Measurements from ENCODE around the gene TBL2.

DNA sequence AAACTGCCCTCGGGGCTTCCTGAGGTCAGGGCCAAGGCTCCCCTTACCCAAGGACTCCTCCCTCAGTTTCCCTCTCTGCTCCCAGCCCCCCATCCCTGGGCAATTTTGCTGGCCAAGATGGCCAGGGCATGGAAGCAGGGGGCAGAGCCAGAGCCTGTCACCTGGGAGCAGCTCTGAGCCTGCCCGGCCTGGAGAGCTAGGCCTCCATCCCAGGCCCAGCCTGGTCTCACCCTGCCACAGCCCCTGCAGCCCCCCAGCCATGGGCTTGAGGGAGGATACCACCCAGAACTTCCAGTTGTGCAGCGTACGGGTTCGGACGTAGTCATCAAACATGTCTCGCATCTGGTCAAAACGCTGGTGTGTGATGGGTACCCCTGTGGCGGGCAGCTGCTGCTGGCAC lies 17.0 kb upstream of the TBL2 start:
- TF ChIP-seq, protein P1, sequence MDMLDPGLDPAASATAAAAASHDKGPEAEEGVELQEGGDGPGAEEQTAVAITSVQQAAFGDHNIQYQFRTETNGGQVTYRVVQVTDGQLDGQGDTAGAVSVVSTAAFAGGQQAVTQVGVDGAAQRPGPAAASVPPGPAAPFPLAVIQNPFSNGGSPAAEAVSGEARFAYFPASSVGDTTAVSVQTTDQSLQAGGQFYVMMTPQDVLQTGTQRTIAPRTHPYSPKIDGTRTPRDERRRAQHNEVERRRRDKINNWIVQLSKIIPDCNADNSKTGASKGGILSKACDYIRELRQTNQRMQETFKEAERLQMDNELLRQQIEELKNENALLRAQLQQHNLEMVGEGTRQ (CRISPR knock-in tag; IDR thresholded peaks at IDR 0.05) = no peak
- TF ChIP-seq RELA (CRISPR knock-in tag; IDR thresholded peaks at IDR 0.05; ENCODE audit: borderline replicate concordance) (no peak), ZNF232 (CRISPR knock-in tag; IDR thresholded peaks at IDR 0.05) (no peak), NR2C2 (CRISPR knock-in tag; IDR thresholded peaks at IDR 0.05) (no peak), FOXJ3 (CRISPR knock-in tag; IDR thresholded peaks at IDR 0.05; ENCODE audit: borderline replicate concordance) (no peak), NFE2L1 (CRISPR knock-in tag; IDR thresholded peaks at IDR 0.05) (no peak)
- TF ChIP-seq, protein P2, sequence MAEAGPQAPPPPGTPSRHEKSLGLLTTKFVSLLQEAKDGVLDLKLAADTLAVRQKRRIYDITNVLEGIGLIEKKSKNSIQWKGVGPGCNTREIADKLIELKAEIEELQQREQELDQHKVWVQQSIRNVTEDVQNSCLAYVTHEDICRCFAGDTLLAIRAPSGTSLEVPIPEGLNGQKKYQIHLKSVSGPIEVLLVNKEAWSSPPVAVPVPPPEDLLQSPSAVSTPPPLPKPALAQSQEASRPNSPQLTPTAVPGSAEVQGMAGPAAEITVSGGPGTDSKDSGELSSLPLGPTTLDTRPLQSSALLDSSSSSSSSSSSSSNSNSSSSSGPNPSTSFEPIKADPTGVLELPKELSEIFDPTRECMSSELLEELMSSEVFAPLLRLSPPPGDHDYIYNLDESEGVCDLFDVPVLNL (CRISPR knock-in tag; IDR thresholded peaks at IDR 0.05; ENCODE audit: borderline replicate concordance, low read depth) = no peak
- TF ChIP-seq, protein P3, sequence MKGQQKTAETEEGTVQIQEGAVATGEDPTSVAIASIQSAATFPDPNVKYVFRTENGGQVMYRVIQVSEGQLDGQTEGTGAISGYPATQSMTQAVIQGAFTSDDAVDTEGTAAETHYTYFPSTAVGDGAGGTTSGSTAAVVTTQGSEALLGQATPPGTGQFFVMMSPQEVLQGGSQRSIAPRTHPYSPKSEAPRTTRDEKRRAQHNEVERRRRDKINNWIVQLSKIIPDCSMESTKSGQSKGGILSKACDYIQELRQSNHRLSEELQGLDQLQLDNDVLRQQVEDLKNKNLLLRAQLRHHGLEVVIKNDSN (CRISPR knock-in tag; IDR thresholded peaks at IDR 0.05) = no peak
- TF ChIP-seq, protein P4, sequence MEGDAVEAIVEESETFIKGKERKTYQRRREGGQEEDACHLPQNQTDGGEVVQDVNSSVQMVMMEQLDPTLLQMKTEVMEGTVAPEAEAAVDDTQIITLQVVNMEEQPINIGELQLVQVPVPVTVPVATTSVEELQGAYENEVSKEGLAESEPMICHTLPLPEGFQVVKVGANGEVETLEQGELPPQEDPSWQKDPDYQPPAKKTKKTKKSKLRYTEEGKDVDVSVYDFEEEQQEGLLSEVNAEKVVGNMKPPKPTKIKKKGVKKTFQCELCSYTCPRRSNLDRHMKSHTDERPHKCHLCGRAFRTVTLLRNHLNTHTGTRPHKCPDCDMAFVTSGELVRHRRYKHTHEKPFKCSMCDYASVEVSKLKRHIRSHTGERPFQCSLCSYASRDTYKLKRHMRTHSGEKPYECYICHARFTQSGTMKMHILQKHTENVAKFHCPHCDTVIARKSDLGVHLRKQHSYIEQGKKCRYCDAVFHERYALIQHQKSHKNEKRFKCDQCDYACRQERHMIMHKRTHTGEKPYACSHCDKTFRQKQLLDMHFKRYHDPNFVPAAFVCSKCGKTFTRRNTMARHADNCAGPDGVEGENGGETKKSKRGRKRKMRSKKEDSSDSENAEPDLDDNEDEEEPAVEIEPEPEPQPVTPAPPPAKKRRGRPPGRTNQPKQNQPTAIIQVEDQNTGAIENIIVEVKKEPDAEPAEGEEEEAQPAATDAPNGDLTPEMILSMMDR (IDR thresholded peaks at IDR 0.05) = no peak
- TF ChIP-seq, protein P5, sequence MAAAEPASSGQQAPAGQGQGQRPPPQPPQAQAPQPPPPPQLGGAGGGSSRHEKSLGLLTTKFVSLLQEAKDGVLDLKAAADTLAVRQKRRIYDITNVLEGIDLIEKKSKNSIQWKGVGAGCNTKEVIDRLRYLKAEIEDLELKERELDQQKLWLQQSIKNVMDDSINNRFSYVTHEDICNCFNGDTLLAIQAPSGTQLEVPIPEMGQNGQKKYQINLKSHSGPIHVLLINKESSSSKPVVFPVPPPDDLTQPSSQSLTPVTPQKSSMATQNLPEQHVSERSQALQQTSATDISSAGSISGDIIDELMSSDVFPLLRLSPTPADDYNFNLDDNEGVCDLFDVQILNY (CRISPR knock-in tag; IDR thresholded peaks at IDR 0.05) = no peak
- TF ChIP-seq, protein P6, sequence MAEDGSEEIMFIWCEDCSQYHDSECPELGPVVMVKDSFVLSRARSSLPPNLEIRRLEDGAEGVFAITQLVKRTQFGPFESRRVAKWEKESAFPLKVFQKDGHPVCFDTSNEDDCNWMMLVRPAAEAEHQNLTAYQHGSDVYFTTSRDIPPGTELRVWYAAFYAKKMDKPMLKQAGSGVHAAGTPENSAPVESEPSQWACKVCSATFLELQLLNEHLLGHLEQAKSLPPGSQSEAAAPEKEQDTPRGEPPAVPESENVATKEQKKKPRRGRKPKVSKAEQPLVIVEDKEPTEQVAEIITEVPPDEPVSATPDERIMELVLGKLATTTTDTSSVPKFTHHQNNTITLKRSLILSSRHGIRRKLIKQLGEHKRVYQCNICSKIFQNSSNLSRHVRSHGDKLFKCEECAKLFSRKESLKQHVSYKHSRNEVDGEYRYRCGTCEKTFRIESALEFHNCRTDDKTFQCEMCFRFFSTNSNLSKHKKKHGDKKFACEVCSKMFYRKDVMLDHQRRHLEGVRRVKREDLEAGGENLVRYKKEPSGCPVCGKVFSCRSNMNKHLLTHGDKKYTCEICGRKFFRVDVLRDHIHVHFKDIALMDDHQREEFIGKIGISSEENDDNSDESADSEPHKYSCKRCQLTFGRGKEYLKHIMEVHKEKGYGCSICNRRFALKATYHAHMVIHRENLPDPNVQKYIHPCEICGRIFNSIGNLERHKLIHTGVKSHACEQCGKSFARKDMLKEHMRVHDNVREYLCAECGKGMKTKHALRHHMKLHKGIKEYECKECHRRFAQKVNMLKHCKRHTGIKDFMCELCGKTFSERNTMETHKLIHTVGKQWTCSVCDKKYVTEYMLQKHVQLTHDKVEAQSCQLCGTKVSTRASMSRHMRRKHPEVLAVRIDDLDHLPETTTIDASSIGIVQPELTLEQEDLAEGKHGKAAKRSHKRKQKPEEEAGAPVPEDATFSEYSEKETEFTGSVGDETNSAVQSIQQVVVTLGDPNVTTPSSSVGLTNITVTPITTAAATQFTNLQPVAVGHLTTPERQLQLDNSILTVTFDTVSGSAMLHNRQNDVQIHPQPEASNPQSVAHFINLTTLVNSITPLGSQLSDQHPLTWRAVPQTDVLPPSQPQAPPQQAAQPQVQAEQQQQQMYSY (CRISPR knock-in tag; IDR thresholded peaks at IDR 0.05) = no peak
